DOHH2 (cell line): ENCODE data around the gene PUS10.

ENCODE experiments used
- EZH2phosphoT487 ChIP-seq: fragments of 200-600 bp; sonication (generic); IDR thresholded peaks from 2 replicates; pipeline ENCODE4 v1.6.1; 2017; ENCODE audit warnings: borderline replicate concordance, mild to moderate bottlenecking, antibody characterized with exemption, low read length, moderate library complexity, mixed read lengths
- TF ChIP-seq, protein P1 (sequence below): fragments of 200-600 bp; sonication (generic); IDR thresholded peaks from one replicate; pipeline ENCODE4 v1.5.1; 2014; ENCODE audit warnings: antibody characterized with exemption, mild to moderate bottlenecking, low read depth, low read length; ENCODE audit not compliant: poor library complexity, severe bottlenecking

- TF ChIP-seq, protein P1, sequence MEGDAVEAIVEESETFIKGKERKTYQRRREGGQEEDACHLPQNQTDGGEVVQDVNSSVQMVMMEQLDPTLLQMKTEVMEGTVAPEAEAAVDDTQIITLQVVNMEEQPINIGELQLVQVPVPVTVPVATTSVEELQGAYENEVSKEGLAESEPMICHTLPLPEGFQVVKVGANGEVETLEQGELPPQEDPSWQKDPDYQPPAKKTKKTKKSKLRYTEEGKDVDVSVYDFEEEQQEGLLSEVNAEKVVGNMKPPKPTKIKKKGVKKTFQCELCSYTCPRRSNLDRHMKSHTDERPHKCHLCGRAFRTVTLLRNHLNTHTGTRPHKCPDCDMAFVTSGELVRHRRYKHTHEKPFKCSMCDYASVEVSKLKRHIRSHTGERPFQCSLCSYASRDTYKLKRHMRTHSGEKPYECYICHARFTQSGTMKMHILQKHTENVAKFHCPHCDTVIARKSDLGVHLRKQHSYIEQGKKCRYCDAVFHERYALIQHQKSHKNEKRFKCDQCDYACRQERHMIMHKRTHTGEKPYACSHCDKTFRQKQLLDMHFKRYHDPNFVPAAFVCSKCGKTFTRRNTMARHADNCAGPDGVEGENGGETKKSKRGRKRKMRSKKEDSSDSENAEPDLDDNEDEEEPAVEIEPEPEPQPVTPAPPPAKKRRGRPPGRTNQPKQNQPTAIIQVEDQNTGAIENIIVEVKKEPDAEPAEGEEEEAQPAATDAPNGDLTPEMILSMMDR, result no peak
- TF ChIP-seq EZH2phosphoT487, result no peak
Measured at GRCh38 chr2:60994131-60994530, 23.9 kb downstream of the PUS10 start.
